Endothelial cell (in vitro differentiated cells): ENCODE data around the gene CYFIP1. TPM values are rescaled to one million over a fixed set of nuclear protein-coding genes. Genes with fewer than 3 reads are reported as not detected.

ENCODE experiments used
- DNase-seq: peaks from one replicate; pipeline ENCODE4 v3.0.0; 2021; ENCODE audit warnings: low spot score
- H3K27ac Mint-ChIP-seq: one replicate; pipeline ENCODE4 v1.8.0; 2021; ENCODE audit warnings: mixed read lengths, inconsistent platforms; ENCODE audit not compliant: unreplicated experiment
- H3K27me3 Mint-ChIP-seq: one replicate; pipeline ENCODE4 v1.8.0; 2021; ENCODE audit warnings: mild to moderate bottlenecking, moderate library complexity, mixed read lengths, inconsistent platforms; ENCODE audit not compliant: unreplicated experiment
- H3K36me3 Mint-ChIP-seq: one replicate; pipeline ENCODE4 v1.8.0; 2021; ENCODE audit warnings: mild to moderate bottlenecking, low read depth, mixed read lengths, inconsistent platforms; ENCODE audit not compliant: unreplicated experiment
- H3K4me1 Mint-ChIP-seq: one replicate; pipeline ENCODE4 v1.8.0; 2021; ENCODE audit warnings: mild to moderate bottlenecking, mixed read lengths, inconsistent platforms; ENCODE audit not compliant: unreplicated experiment
- H3K4me3 Mint-ChIP-seq: one replicate; pipeline ENCODE4 v1.8.0; 2021; ENCODE audit warnings: mild to moderate bottlenecking, mixed read lengths, inconsistent platforms; ENCODE audit not compliant: unreplicated experiment
- H3K9me3 Mint-ChIP-seq: one replicate; pipeline ENCODE4 v1.8.0; 2021; ENCODE audit warnings: mixed read lengths, inconsistent platforms; ENCODE audit not compliant: unreplicated experiment
- CTCF ChIP-seq: fragments of 200-600 bp; sonication (generic); IDR thresholded peaks from one replicate; pipeline ENCODE4 v1.5.0; 2021; ENCODE audit warnings: antibody characterized with exemption; ENCODE audit not compliant: unreplicated experiment
- total RNA-seq: library from RNA; stranded (reverse); fragmentation: NEBNext Ultra II Directional; extraction: Animal tissue kit (Norgen Biotek cat#: 25700); gene quantifications from one replicate; pipeline ENCODE4 v1.2.1, GENCODE V29; 2021; ENCODE audit not compliant: unreplicated experiment

Gene CYFIP1
- total RNA-seq, 1 donor from 2014 or later, result 154 TPM

DNA sequence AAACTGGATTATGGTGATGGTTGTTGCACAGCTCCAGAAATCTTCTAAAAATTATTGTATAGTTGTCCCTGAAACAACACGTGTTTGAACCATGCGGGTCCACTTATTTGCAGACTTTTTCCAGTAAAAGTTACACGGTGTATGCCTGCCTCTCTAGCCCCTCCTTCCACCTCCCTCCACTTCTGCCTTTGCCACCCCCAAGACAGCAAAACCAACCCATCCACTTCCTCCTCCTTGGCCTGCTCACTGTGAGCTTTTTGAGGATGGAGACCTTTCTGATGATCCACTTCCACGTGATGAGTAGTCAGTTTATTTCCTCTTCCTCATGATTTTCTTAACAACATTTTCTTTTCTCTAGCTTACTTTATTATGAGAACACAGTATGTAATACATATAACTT lies 5.4 kb downstream of the CYFIP1 start:
- Mint-ChIP-seq H3K36me3 (peaks cover 8% of the 10 kb centered on the region), H3K27me3 (peaks cover 12% of the 10 kb centered on the region), H3K4me3 (no peak overlapping the region), H3K4me1 (peaks cover 19% of the 10 kb centered on the region), H3K27ac (peak overlapping the region; percentile 4), H3K9me3 (no peaks in the 10 kb centered on the region)
- no peak for TF ChIP-seq CTCF
- DNase-seq, result no peak

DNA sequence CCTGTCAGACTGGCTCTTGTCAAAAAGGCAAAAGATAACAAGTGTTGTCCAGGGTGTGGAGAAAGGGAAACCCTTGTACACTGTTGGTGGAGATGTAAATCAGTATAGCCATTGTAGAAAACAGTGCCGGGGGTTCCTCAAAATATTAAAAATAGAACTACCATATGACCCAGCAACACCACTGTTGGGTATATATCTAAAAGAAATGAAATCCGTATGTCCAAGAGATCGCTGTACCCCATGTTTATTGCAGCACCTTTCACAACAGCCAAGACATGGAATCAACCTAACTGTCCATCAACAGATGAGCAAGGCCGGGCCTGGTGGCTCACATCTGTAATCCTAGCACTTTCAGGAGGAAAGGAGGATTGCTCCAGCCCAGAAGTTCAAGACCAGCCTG lies 6.2 kb downstream of the CYFIP1 start:
- Mint-ChIP-seq H3K27ac (no peak overlapping the region), H3K4me1 (peaks cover 14% of the 10 kb centered on the region), H3K36me3 (peaks cover 3% of the 10 kb centered on the region), H3K27me3 (peaks cover 11% of the 10 kb centered on the region), H3K9me3 (no peaks in the 10 kb centered on the region), H3K4me3 (no peak overlapping the region)
- no peak for DNase-seq
- TF ChIP-seq CTCF, result no peak

DNA sequence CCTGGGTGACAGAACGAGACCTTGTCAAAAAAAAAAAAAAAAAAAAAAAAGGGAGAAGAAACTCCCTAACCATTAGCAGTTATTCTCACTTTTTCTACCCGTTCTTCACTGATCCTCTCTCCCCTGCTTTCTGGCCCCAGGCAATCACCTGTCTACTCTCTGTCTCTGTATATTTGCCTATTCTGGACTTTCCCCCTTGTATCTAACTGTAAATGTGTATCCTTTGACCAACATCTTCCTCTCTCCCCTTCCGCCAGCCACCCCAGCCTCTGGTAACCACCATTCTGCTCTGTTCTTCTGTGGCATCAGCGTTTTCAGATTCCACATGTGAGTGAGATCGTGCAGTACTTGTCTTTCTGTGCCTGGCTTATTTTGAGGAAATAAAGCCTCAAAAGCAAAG lies 6.9 kb downstream of the CYFIP1 start:
- Mint-ChIP-seq H3K27me3 (peaks cover 4% of the 10 kb centered on the region), H3K27ac (no peak overlapping the region), H3K4me3 (no peak overlapping the region), H3K36me3 (no peaks in the 10 kb centered on the region), H3K4me1 (peaks cover 9% of the 10 kb centered on the region), H3K9me3 (no peaks in the 10 kb centered on the region)
- DNase-seq, result no peak
- TF ChIP-seq CTCF, result no peak

- Mint-ChIP-seq H3K4me1 (peaks cover 8% of the 10 kb centered on the region), H3K27me3 (peaks cover 2% of the 10 kb centered on the region), H3K36me3 (no peaks in the 10 kb centered on the region), H3K9me3 (no peaks in the 10 kb centered on the region), H3K4me3 (no peak overlapping the region), H3K27ac (no peak overlapping the region)
- no peak for TF ChIP-seq CTCF
- DNase-seq, result no peak
Observed at GRCh38 chr15:22969489-22969888, 10.7 kb downstream of the CYFIP1 start.

DNA sequence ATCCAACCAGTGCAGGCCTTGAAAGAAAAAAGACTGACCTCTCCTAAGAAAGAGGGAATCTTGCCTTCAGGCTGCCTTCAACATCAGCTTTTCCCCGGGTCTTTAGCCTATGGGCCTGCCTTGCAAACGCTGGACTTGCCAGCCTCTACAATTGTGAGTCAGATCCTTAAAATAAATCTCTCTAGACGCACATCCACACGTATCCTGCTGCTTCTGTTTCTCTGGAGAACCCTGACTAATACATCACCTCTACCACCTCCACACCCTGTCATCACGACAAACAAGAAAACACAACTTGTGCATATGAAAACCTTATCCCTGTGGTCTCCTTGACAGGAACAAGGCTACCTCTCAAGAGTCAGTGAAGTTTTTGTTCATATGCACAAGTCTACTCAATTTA lies 11.8 kb downstream of the CYFIP1 start:
- no peaks in the 10 kb centered on the region for H3K9me3 Mint-ChIP-seq
- no peak for DNase-seq
- H3K4me3 Mint-ChIP-seq, result no peak overlapping the region
- TF ChIP-seq CTCF, result no peak
- peaks cover 15% of the 10 kb centered on the region for H3K4me1 Mint-ChIP-seq
- H3K27ac Mint-ChIP-seq, result no peak overlapping the region
- H3K36me3 Mint-ChIP-seq, result no peaks in the 10 kb centered on the region
- peaks cover 8% of the 10 kb centered on the region for H3K27me3 Mint-ChIP-seq
